Duodenal mucosa (tissue), 2 donors: ENCODE data around the gene CPEB4.
A peak's percentile ranks its signal among the peaks of the same experiment; 100 is the strongest.

ENCODE experiments used
- H3K27ac ChIP-seq: one replicate; pipeline ENCODE4 v1.7.0; 2013; ENCODE audit warnings: low read depth, low read length
- H3K27me3 ChIP-seq, 2 donors: one replicate each; pipeline ENCODE4 v1.7.0; 2013; ENCODE audit warnings: low read length in 2 of 2, control low read depth in 1 of 2; ENCODE audit not compliant: insufficient read depth in 2 of 2, control insufficient read depth in 1 of 2
- H3K36me3 ChIP-seq, 2 donors: one replicate each; pipeline ENCODE4 v1.7.0; 2013; ENCODE audit warnings: low read length in 2 of 2, control low read depth in 1 of 2; ENCODE audit not compliant: insufficient read depth in 2 of 2, control insufficient read depth in 1 of 2
- H3K4me1 ChIP-seq, 2 donors: one replicate each; pipeline ENCODE4 v1.7.0; 2013; ENCODE audit warnings: low read length in 2 of 2, control low read depth in 1 of 2; ENCODE audit not compliant: insufficient read depth in 2 of 2, control insufficient read depth in 1 of 2
- H3K4me3 ChIP-seq, 2 donors: one replicate each; pipeline ENCODE4 v1.7.0; 2013; ENCODE audit warnings: low read length in 2 of 2, low read depth in 1 of 2
- H3K9ac ChIP-seq, 2 donors: one replicate each; pipeline ENCODE4 v1.7.0; 2013; ENCODE audit warnings: low read length in 2 of 2, low read depth in 1 of 2
- H3K9me3 ChIP-seq, 2 donors: one replicate each; pipeline ENCODE4 v1.7.0; 2013; ENCODE audit warnings: low read length in 2 of 2, control low read depth in 1 of 2; ENCODE audit not compliant: control insufficient read depth in 1 of 2

CPEB4 gene

GRCh38 chr5:173873306-173873922 is 14.7 kb upstream of the CPEB4 start:
- no peak overlapping the region for H3K9ac ChIP-seq
- H3K27ac ChIP-seq = no peak overlapping the region
- no peaks in the 10 kb centered on the region for H3K27me3 ChIP-seq
- H3K9me3 ChIP-seq = no peaks in the 10 kb centered on the region
- H3K4me3 ChIP-seq = no peak overlapping the region
- no peaks in the 10 kb centered on the region for H3K36me3 ChIP-seq
- no peaks in the 10 kb centered on the region for H3K4me1 ChIP-seq

GRCh38 chr5:173875189-173875588 is 13.0 kb upstream of the CPEB4 start:
- H3K9me3 ChIP-seq = no peaks in the 10 kb centered on the region
- no peaks in the 10 kb centered on the region for H3K4me1 ChIP-seq
- no peak overlapping the region for H3K27ac ChIP-seq
- H3K9ac ChIP-seq = no peak overlapping the region
- no peaks in the 10 kb centered on the region for H3K36me3 ChIP-seq
- H3K4me3 ChIP-seq = no peak overlapping the region
- no peaks in the 10 kb centered on the region for H3K27me3 ChIP-seq

GRCh38 chr5:173878224-173878967 is 9.8 kb upstream of the CPEB4 start:
- Histone ChIP-seq H3K36me3 (no peaks in the 10 kb centered on the region), H3K4me3 (no peak overlapping the region), H3K27me3 (no peaks in the 10 kb centered on the region), H3K27ac (no peak overlapping the region), H3K9me3 (no peaks in the 10 kb centered on the region), H3K4me1 (peaks cover 0 to 2% of the 10 kb centered on the region in 2 donors), H3K9ac (no peak overlapping the region)

- no peak overlapping the region for H3K4me3 ChIP-seq
- H3K27ac ChIP-seq = no peak overlapping the region
- H3K36me3 ChIP-seq = no peaks in the 10 kb centered on the region
- no peaks in the 10 kb centered on the region for H3K27me3 ChIP-seq
- H3K9me3 ChIP-seq = no peaks in the 10 kb centered on the region
- H3K9ac ChIP-seq = no peak overlapping the region
- peaks cover 15 to 18% of the 10 kb centered on the region in 2 donors for H3K4me1 ChIP-seq
Measured at GRCh38 chr5:173880306-173880985, 7.7 kb upstream of the CPEB4 start.

GRCh38 chr5:173881811-173882575 is 6.2 kb upstream of the CPEB4 start:
- H3K4me1 ChIP-seq = peaks cover 25 to 30% of the 10 kb centered on the region in 2 donors
- H3K36me3 ChIP-seq = no peaks in the 10 kb centered on the region

GRCh38 chr5:173882632-173883031 is 5.5 kb upstream of the CPEB4 start:
- Histone ChIP-seq H3K4me1 (peaks cover 29 to 36% of the 10 kb centered on the region in 2 donors), H3K27me3 (no peaks in the 10 kb centered on the region), H3K27ac (no peak overlapping the region), H3K9ac (no peak overlapping the region), H3K4me3 (no peak overlapping the region), H3K9me3 (no peaks in the 10 kb centered on the region), H3K36me3 (no peaks in the 10 kb centered on the region)

More at GRCh38 chr5:173881811-173882575, 6.2 kb upstream of the CPEB4 start:
- Histone ChIP-seq H3K4me3 (no peak overlapping the region), H3K27me3 (no peaks in the 10 kb centered on the region), H3K27ac (no peak overlapping the region), H3K9me3 (no peaks in the 10 kb centered on the region), H3K9ac (no peak overlapping the region)

GRCh38 chr5:173883347-173883924 is 4.7 kb upstream of the CPEB4 start:
- Histone ChIP-seq H3K9me3 (no peaks in the 10 kb centered on the region), H3K4me3 (no peak overlapping the region), H3K27me3 (no peaks in the 10 kb centered on the region), H3K36me3 (no peaks in the 10 kb centered on the region), H3K27ac (no peak overlapping the region), H3K9ac (no peak overlapping the region), H3K4me1 (peaks cover 29 to 36% of the 10 kb centered on the region in 2 donors)

- H3K4me3 ChIP-seq = no peak overlapping the region
- H3K36me3 ChIP-seq = no peaks in the 10 kb centered on the region
- no peaks in the 10 kb centered on the region for H3K27me3 ChIP-seq
- H3K9ac ChIP-seq = no peak overlapping the region
- H3K9me3 ChIP-seq = no peaks in the 10 kb centered on the region
- H3K27ac ChIP-seq = peak overlapping the region; percentile 2
- H3K4me1 ChIP-seq = peaks cover 30 to 38% of the 10 kb centered on the region in 2 donors
Measured at GRCh38 chr5:173884402-173885053, 3.6 kb upstream of the CPEB4 start.

- H3K36me3 ChIP-seq = no peaks in the 10 kb centered on the region
- peaks cover 35 to 43% of the 10 kb centered on the region in 2 donors for H3K4me1 ChIP-seq
- H3K27ac ChIP-seq = no peak overlapping the region
- no peaks in the 10 kb centered on the region for H3K27me3 ChIP-seq
- H3K9ac ChIP-seq = peak overlapping the region; percentile 21 to 22
- H3K4me3 ChIP-seq = no peak overlapping the region
- no peaks in the 10 kb centered on the region for H3K9me3 ChIP-seq
Measured at GRCh38 chr5:173885054-173885443, 3.1 kb upstream of the CPEB4 start.
